HG02981 (cell line): ENCODE data around the gene TWIST2.

ENCODE experiments used
- ATAC-seq: cut with Tn5 transposase; IDR thresholded peaks from one replicate; pipeline ENCODE4 v1.9.1; 2021; ENCODE audit warnings: mild to moderate bottlenecking, moderate library complexity; ENCODE audit not compliant: unreplicated experiment

Gene TWIST2

GRCh38 chr2:238888781-238889180, 40.9 kb downstream of the TWIST2 start:
- ATAC-seq = no peak

GRCh38 chr2:238890131-238890530, 42.2 kb downstream of the TWIST2 start:
- ATAC-seq = no peak

- no peak for ATAC-seq
These were observed 43.0 kb downstream of the TWIST2 start for GRCh38 chr2:238890618-238891456.

GRCh38 chr2:238891457-238892203, 43.7 kb downstream of the TWIST2 start:
- ATAC-seq = no peak

GRCh38 chr2:238892204-238892500, 44.3 kb downstream of the TWIST2 start:
- no peak for ATAC-seq

GRCh38 chr2:238892796-238893195, 44.9 kb downstream of the TWIST2 start:
- ATAC-seq = no peak

- no peak for ATAC-seq
These were observed 45.6 kb downstream of the TWIST2 start for GRCh38 chr2:238893349-238894000.

GRCh38 chr2:238894226-238894949, 46.5 kb downstream of the TWIST2 start:
- ATAC-seq = no peak

GRCh38 chr2:238894950-238895298, 47.0 kb downstream of the TWIST2 start:
- ATAC-seq = no peak

GRCh38 chr2:238895361-238895882, 47.5 kb downstream of the TWIST2 start:
- no peak for ATAC-seq

GRCh38 chr2:238895891-238896600, 48.2 kb downstream of the TWIST2 start:
- ATAC-seq = no peak

- ATAC-seq = no peak
These were observed 48.8 kb downstream of the TWIST2 start for GRCh38 chr2:238896641-238897040.

GRCh38 chr2:238897122-238897880, 49.4 kb downstream of the TWIST2 start:
- no peak for ATAC-seq

- no peak for ATAC-seq
These were observed 50.0 kb downstream of the TWIST2 start for GRCh38 chr2:238897911-238898311.

GRCh38 chr2:238898534-238899281, 50.8 kb downstream of the TWIST2 start:
- no peak for ATAC-seq

GRCh38 chr2:238899386-238899785, 51.5 kb downstream of the TWIST2 start:
- ATAC-seq = no peak

- ATAC-seq = no peak
These were observed 52.6 kb downstream of the TWIST2 start for GRCh38 chr2:238900511-238900910.

- ATAC-seq = no peak
These were observed 53.7 kb downstream of the TWIST2 start for GRCh38 chr2:238901461-238902057.

GRCh38 chr2:238902285-238902684, 54.4 kb downstream of the TWIST2 start:
- no peak for ATAC-seq
